HEK293 (cell line): ENCODE data around the gene CDK16.

Experiments
- ATF2 ChIP-seq: fragments of 450-650 bp; formaldehyde crosslinking; IDR thresholded peaks from 2 replicates; pipeline ENCODE4 v1.5.1; 2016; ENCODE audit warnings: missing biosample characterization, missing genetic modification characterization, low read depth
- BCL6B ChIP-seq: fragments of 450-650 bp; formaldehyde crosslinking; IDR thresholded peaks from 2 replicates; pipeline ENCODE4 v1.5.1; 2017; ENCODE audit warnings: missing biosample characterization, missing genetic modification characterization
- EGR2 ChIP-seq: fragments of 450-650 bp; formaldehyde crosslinking; IDR thresholded peaks from 2 replicates; pipeline ENCODE4 v1.5.1; 2016; ENCODE audit warnings: low read depth, missing biosample characterization, missing genetic modification characterization
- FEZF1 ChIP-seq: fragments of 450-650 bp; formaldehyde crosslinking; IDR thresholded peaks from 2 replicates; pipeline ENCODE4 v1.5.1; 2016; ENCODE audit warnings: missing biosample characterization, missing genetic modification characterization
- GLIS2 ChIP-seq: fragments of 450-650 bp; formaldehyde crosslinking; IDR thresholded peaks from 2 replicates; pipeline ENCODE4 v1.5.1; 2016; ENCODE audit warnings: missing biosample characterization, missing genetic modification characterization
- KLF17 ChIP-seq: fragments of 450-650 bp; formaldehyde crosslinking; IDR thresholded peaks from 2 replicates; pipeline ENCODE4 v1.5.1; 2016; ENCODE audit warnings: missing biosample characterization, missing genetic modification characterization
- PRDM2 ChIP-seq: fragments of 450-650 bp; formaldehyde crosslinking; IDR thresholded peaks from 2 replicates; pipeline ENCODE4 v1.5.1; 2016; ENCODE audit warnings: missing biosample characterization, missing genetic modification characterization, borderline replicate concordance
- PRDM6 ChIP-seq: fragments of 450-650 bp; formaldehyde crosslinking; IDR thresholded peaks from 2 replicates; pipeline ENCODE4 v1.5.1; 2017; ENCODE audit warnings: missing biosample characterization, missing genetic modification characterization
- TCF7L2 ChIP-seq: IDR thresholded peaks from 2 replicates; pipeline ENCODE4 v1.6.1; 2011; ENCODE audit warnings: low read depth, mild to moderate bottlenecking, inconsistent platforms, low read length, moderate library complexity, borderline replicate concordance
- WT1 ChIP-seq: fragments of 450-650 bp; formaldehyde crosslinking; IDR thresholded peaks from 2 replicates; pipeline ENCODE4 v1.5.1; 2016; ENCODE audit warnings: missing biosample characterization, missing genetic modification characterization
- ZBTB10 ChIP-seq: fragments of 450-650 bp; formaldehyde crosslinking; IDR thresholded peaks from 2 replicates; pipeline ENCODE4 v1.5.1; 2016; ENCODE audit warnings: missing biosample characterization, missing genetic modification characterization
- ZBTB17 ChIP-seq: fragments of 450-650 bp; formaldehyde crosslinking; IDR thresholded peaks from 2 replicates; pipeline ENCODE4 v1.5.1; 2016; ENCODE audit warnings: missing biosample characterization, missing genetic modification characterization
- ZBTB26 ChIP-seq: fragments of 450-650 bp; formaldehyde crosslinking; optimal IDR thresholded peaks from 2 replicates; pipeline ENCODE3; 2016; ENCODE audit warnings: missing biosample characterization, mild to moderate bottlenecking, missing genetic modification characterization
- ZBTB8A ChIP-seq: fragments of 450-650 bp; formaldehyde crosslinking; IDR thresholded peaks from 2 replicates; pipeline ENCODE4 v1.5.1; 2016; ENCODE audit warnings: missing biosample characterization, missing genetic modification characterization
- ZNF2 ChIP-seq: fragments of 450-650 bp; formaldehyde crosslinking; IDR thresholded peaks from 2 replicates; pipeline ENCODE4 v1.5.1; 2016; ENCODE audit warnings: missing biosample characterization, missing genetic modification characterization
- ZNF324 ChIP-seq: fragments of 450-650 bp; formaldehyde crosslinking; IDR thresholded peaks from 2 replicates; pipeline ENCODE4 v1.5.1; 2016; ENCODE audit warnings: missing biosample characterization, missing genetic modification characterization
- ZNF341 ChIP-seq: fragments of 450-650 bp; formaldehyde crosslinking; IDR thresholded peaks from 2 replicates; pipeline ENCODE4; 2016; ENCODE audit warnings: low read depth, missing biosample characterization, missing genetic modification characterization
- ZNF423 ChIP-seq: fragments of 450-650 bp; formaldehyde crosslinking; IDR thresholded peaks from 2 replicates; pipeline ENCODE4 v1.5.1; 2016; ENCODE audit warnings: missing biosample characterization, missing genetic modification characterization
- ZNF529 ChIP-seq: fragments of 450-650 bp; formaldehyde crosslinking; IDR thresholded peaks from 2 replicates; pipeline ENCODE4 v1.5.1; 2017; ENCODE audit warnings: missing genetic modification characterization, missing biosample characterization; ENCODE audit not compliant: insufficient replicate concordance
- ZNF585B ChIP-seq: fragments of 450-650 bp; formaldehyde crosslinking; IDR thresholded peaks from 2 replicates; pipeline ENCODE4 v1.5.1; 2016; ENCODE audit warnings: missing biosample characterization, missing genetic modification characterization
- ZSCAN18 ChIP-seq: fragments of 450-650 bp; formaldehyde crosslinking; IDR thresholded peaks from 2 replicates; pipeline ENCODE4 v1.5.1; 2016; ENCODE audit warnings: missing biosample characterization, missing genetic modification characterization

The CDK16 gene

GRCh38 chrX:47233333-47234113, 15.0 kb downstream of the CDK16 start (continued):
- TF ChIP-seq PRDM2 (tag by site-specific recombination) (no peak), TCF7L2 (no peak), ZNF2 (no peak), ZBTB17 (tag by site-specific recombination) (peak; percentile 70), GLIS2 (tag by site-specific recombination) (peak; percentile 85), KLF17 (tag by site-specific recombination) (peak; percentile 86), ZNF423 (no peak), ZNF529 (tag by site-specific recombination) (no peak), ZSCAN18 (tag by site-specific recombination) (no peak), BCL6B (tag by site-specific recombination) (no peak), ATF2 (peak; percentile 97), FEZF1 (tag by site-specific recombination) (no peak), EGR2 (tag by site-specific recombination) (peak; percentile 98), ZBTB10 (tag by site-specific recombination) (peak; percentile 99), ZNF324 (tag by site-specific recombination) (no peak), ZBTB26 (peak; percentile 60), ZNF341 (peak; percentile 64), ZBTB8A (tag by site-specific recombination) (peak; percentile 34; the same call in 1 of the 2 replicates), ZNF585B (tag by site-specific recombination) (no peak), WT1 (no peak), PRDM6 (peak; percentile 85)
